GM12878 (cell line): ENCODE results near the gene LARP6. TPM values are rescaled to one million over a fixed set of nuclear protein-coding genes. Genes with fewer than 3 reads are reported as not detected.

ENCODE experiments used
- ATAC-seq: fragments of 200-7000 bp; cut with Tn5 transposase; 3 replicates; pipeline ENCODE4 v1.9.1; 2020; ENCODE audit warnings: mild to moderate bottlenecking, moderate library complexity
- BruUV-seq: library from RNA; stranded (reverse); fragments of 400-500 nt; replicated peaks from 2 replicates; lab custom pipeline; 2021; lab: Mats Ljungman, UMichigan
- CTCF ChIA-PET: fragments of 300-600 bp; sonication (Branson Sonifier 250); formaldehyde crosslinking; extraction: SDS; loops from one replicate; lab custom pipeline; 2021; ENCODE audit warnings: inconsistent platforms; lab: Yijun Ruan, JAX
- POLR2A ChIA-PET: fragments of 350-600 bp; formaldehyde crosslinking; extraction: SDS; loops from one replicate; lab custom pipeline; 2021; ENCODE audit warnings: inconsistent platforms; lab: Charles Lee
- RAD21 ChIA-PET: fragments of 300-600 bp; sonication (Branson Sonifier 250); formaldehyde crosslinking; loops from one replicate; lab custom pipeline; 2023; ENCODE audit warnings: antibody characterized with exemption; ENCODE audit not compliant: unreplicated experiment; lab: Charles Lee
- SMC1A ChIA-PET: fragments of 300-600 bp; sonication (Branson Sonifier 250); formaldehyde crosslinking; loops from one replicate; lab custom pipeline; 2023; ENCODE audit not compliant: unreplicated experiment, uncharacterized antibody; lab: Charles Lee
- DNase-seq: peaks from one replicate; pipeline ENCODE4 v3.0.0-alpha.2; 2011; ENCODE audit warnings: low read depth, low spot score
- FAIRE-seq: peaks from 3 replicates; lab custom pipeline; 2011; peaks lifted over from hg19 to GRCh38; lab: Jason Lieb, UNC
- H2AFZ ChIP-seq: 2 replicates; pipeline ENCODE4 v1.6.0; 2011; ENCODE audit warnings: low read depth, low read length, control low read depth; ENCODE audit not compliant: control insufficient read depth
- H3K27ac ChIP-seq: 2 replicates; pipeline ENCODE4 v1.5.1; 2011; ENCODE audit warnings: control low read depth; ENCODE audit not compliant: control insufficient read depth, insufficient read depth
- H3K27me3 ChIP-seq, 2 experiments: replicated peaks in 1 of 2; 2 replicates each; pipeline versions ENCODE4 v1.6.0 to v1.6.1; 2011; ENCODE audit warnings: low read length in 1 of 2; ENCODE audit not compliant: control insufficient read depth in 2 of 2, insufficient read depth in 2 of 2
- H3K36me3 ChIP-seq, 2 experiments: 2 replicates each; pipeline ENCODE4 v1.5.1; 2011; ENCODE audit warnings: low read length in 1 of 2; ENCODE audit not compliant: control insufficient read depth in 2 of 2, insufficient read depth in 2 of 2
- H3K4me1 ChIP-seq: 2 replicates; pipeline ENCODE4 v1.6.1; 2011; ENCODE audit warnings: mild to moderate bottlenecking, low read length, moderate library complexity, mixed read lengths; ENCODE audit not compliant: control insufficient read depth, insufficient read depth
- H3K4me2 ChIP-seq: 2 replicates; pipeline ENCODE4 v1.6.0; 2011; ENCODE audit warnings: control low read depth; ENCODE audit not compliant: control insufficient read depth, insufficient read depth
- H3K4me3 ChIP-seq: fragments of 200-600 bp; sonication (generic); 2 replicates; pipeline ENCODE4 v1.5.1; 2016
- H3K79me2 ChIP-seq: 2 replicates; pipeline ENCODE4 v1.6.0; 2011; ENCODE audit warnings: low read length; ENCODE audit not compliant: control insufficient read depth, insufficient read depth
- H3K9ac ChIP-seq: 2 replicates; pipeline ENCODE4 v1.8.0; 2011; ENCODE audit warnings: low read length, control low read depth, mixed read lengths; ENCODE audit not compliant: control insufficient read depth, insufficient read depth
- H3K9me3 ChIP-seq: replicated peaks from 3 replicates; pipeline ENCODE4 v1.5.1; 2011; ENCODE audit warnings: mild to moderate bottlenecking, low read length; ENCODE audit not compliant: control insufficient read depth, insufficient read depth
- H4K20me1 ChIP-seq: 2 replicates; pipeline ENCODE4 v1.6.0; 2011; ENCODE audit not compliant: control insufficient read depth, insufficient read depth
- ATF2 ChIP-seq: IDR thresholded peaks from 2 replicates; pipeline ENCODE4 v1.6.1; 2012; ENCODE audit warnings: low read length, inconsistent platforms
- CEBPB ChIP-seq, 2 experiments: fragments of 150-350 bp in 1 of 2; IDR thresholded peaks; 2 replicates each; pipeline ENCODE4 v1.6.1; 2012 to 2014; ENCODE audit warnings: low read depth in 2 of 2, low read length in 2 of 2, borderline replicate concordance in 1 of 2, inconsistent platforms in 1 of 2
- EZH2 ChIP-seq: IDR thresholded peaks from 2 replicates; pipeline ENCODE4 v1.6.1; 2012; ENCODE audit warnings: low read depth, mild to moderate bottlenecking, control low read depth, inconsistent platforms, low read length, borderline replicate concordance; ENCODE audit not compliant: control insufficient read depth
- GABPA ChIP-seq: IDR thresholded peaks from 2 replicates; pipeline ENCODE4 v1.6.1; 2014; ENCODE audit warnings: antibody characterized with exemption, low read depth, mild to moderate bottlenecking, inconsistent platforms
- LARP7 ChIP-seq: fragments of 450-650 bp; IDR thresholded peaks from 2 replicates; pipeline ENCODE4 v1.6.1; 2017; ENCODE audit warnings: mild to moderate bottlenecking
- NBN ChIP-seq: fragments of 450-650 bp; IDR thresholded peaks from 2 replicates; pipeline ENCODE4 v1.6.1; 2016
- PAX8 ChIP-seq: fragments of 450-650 bp; IDR thresholded peaks from 2 replicates; pipeline ENCODE4 v1.6.1; 2017; ENCODE audit warnings: mild to moderate bottlenecking, moderate library complexity
- SMAD1 ChIP-seq: fragments of 450-650 bp; IDR thresholded peaks from 2 replicates; pipeline ENCODE4 v1.6.1; 2018; ENCODE audit warnings: mild to moderate bottlenecking, low read depth; ENCODE audit not compliant: partially characterized antibody
- SP1 ChIP-seq: IDR thresholded peaks from one replicate; pipeline ENCODE4 v1.6.1; 2011; ENCODE audit warnings: low read depth, low read length
- ZSCAN29 ChIP-seq: fragments of 450-650 bp; IDR thresholded peaks from 2 replicates; pipeline ENCODE4 v1.6.1; 2017; ENCODE audit warnings: mild to moderate bottlenecking, moderate library complexity
- in situ Hi-C: fragments of 300-500 bp; cut with MboI; formaldehyde crosslinking; loops from 9 replicates; pipeline ENCODE4 v1.14.3; 2018; ENCODE audit warnings: mixed read lengths
- intact Hi-C: fragments of 100-400 bp; cut with micrococcal nuclease; formaldehyde crosslinking; loops from one replicate; pipeline ENCODE4 v1.14.2; 2022; ENCODE audit not compliant: unreplicated experiment
- polyA plus RNA-seq, 11 experiments: library from polyadenylated mRNA; depleted of rRNA in 4 of 11; unstranded in 6 of 11; stranded (reverse) in 5 of 11; fragments of >200 nt; fragmentation: Nextera tagmentation in 4 of 11; fragmentation: Illumina TruSeq in 1 of 11; extraction: Ambion mirVana in 4 of 11; extraction: Trizol in 1 of 11; gene quantifications; 1 replicate in 1 of 11; 2 replicates in 10 of 11; pipeline versions ENCODE4 v1.2.1 to v1.2.3, GENCODE V29; 2011 to 2016; ENCODE audit warnings: inconsistent platforms in 2 of 11, missing spikeins in 2 of 11, low read depth in 1 of 11
- total RNA-seq, 4 experiments: library from RNA; depleted of rRNA in 3 of 4; stranded (reverse); fragments of >200 nt in 3 of 4; fragmentation: Illumina TruSeq in 1 of 4; extraction: Trizol in 1 of 4; gene quantifications; 2 replicates each; pipeline versions ENCODE4 v1.2.1 to v1.2.3, GENCODE V29; 2013 to 2021
- TF ChIP-seq, protein P1 (sequence below): fragments of 450-650 bp; IDR thresholded peaks from 2 replicates; pipeline ENCODE4 v1.6.1; 2018; ENCODE audit warnings: mild to moderate bottlenecking, low read depth, moderate library complexity; ENCODE audit not compliant: partially characterized antibody

The LARP6 gene
- total and polyA plus RNA-seq, 10 of the 15 experiments (the other 5 are each of a cell fraction or from before 2014, with no cell fraction given), result 0.74 to 14.6 (median 3.9) TPM

- TF ChIP-seq LARP7, result no peak
Observed at GRCh38 chr15:70818580-70818979, 35.4 kb downstream of the LARP6 start (continued).

DNA sequence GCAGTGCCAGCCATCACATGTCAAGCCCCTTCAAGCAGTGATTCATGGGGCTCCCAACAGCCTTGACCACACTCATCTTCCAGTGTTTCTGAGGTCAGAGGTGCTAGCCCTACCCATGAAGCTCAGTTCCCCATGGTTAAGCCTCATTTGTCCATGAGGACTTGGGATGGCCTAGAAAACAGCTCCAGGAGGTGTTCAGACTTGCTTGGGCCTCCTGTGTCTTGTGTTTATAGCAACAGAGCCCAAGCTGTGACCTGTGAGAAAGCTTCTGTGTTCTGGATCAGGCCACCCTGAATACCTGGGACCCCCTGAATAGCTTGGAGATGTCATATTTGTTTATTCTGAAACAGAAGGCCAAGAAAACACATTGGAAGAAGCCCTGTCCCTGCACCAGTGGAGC lies 36.7 kb downstream of the LARP6 start:
- no peak overlapping the region for H3K27ac ChIP-seq
- in situ Hi-C loops, result no loop called here
- H3K4me2 ChIP-seq, result no peak overlapping the region
- no peaks in the 10 kb centered on the region for H3K9me3 ChIP-seq
- ChIA-PET SMC1A (no interaction called here), CTCF (no interaction called here), RAD21 (no interaction called here), POLR2A (no interaction called here)
- intact Hi-C loops, result no loop called here
- ATAC-seq (no peak), DNase-seq (no peak), FAIRE-seq (no peak)
- TF ChIP-seq EZH2, result no peak
- no peak for TF ChIP-seq SMAD1
- TF ChIP-seq, protein P1, sequence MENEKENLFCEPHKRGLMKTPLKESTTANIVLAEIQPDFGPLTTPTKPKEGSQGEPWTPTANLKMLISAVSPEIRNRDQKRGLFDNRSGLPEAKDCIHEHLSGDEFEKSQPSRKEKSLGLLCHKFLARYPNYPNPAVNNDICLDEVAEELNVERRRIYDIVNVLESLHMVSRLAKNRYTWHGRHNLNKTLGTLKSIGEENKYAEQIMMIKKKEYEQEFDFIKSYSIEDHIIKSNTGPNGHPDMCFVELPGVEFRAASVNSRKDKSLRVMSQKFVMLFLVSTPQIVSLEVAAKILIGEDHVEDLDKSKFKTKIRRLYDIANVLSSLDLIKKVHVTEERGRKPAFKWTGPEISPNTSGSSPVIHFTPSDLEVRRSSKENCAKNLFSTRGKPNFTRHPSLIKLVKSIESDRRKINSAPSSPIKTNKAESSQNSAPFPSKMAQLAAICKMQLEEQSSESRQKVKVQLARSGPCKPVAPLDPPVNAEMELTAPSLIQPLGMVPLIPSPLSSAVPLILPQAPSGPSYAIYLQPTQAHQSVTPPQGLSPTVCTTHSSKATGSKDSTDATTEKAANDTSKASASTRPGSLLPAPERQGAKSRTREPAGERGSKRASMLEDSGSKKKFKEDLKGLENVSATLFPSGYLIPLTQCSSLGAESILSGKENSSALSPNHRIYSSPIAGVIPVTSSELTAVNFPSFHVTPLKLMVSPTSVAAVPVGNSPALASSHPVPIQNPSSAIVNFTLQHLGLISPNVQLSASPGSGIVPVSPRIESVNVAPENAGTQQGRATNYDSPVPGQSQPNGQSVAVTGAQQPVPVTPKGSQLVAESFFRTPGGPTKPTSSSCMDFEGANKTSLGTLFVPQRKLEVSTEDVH, result no peak
- TF ChIP-seq CEBPB (IDR thresholded peaks at IDR 0.05; ENCODE audit: borderline replicate concordance in 1 of 2, low read depth in 2 of 2, low read length in 2 of 2), result no peak
- TF ChIP-seq ZSCAN29, result no peak
- TF ChIP-seq ATF2, result no peak
- no peak for TF ChIP-seq PAX8
- TF ChIP-seq SP1, result no peak
- no peak for TF ChIP-seq GABPA
- no peak for TF ChIP-seq NBN
- BruUV-seq, result no TSS peak
- no peaks in the 10 kb centered on the region for H3K36me3 ChIP-seq
- no peaks in the 10 kb centered on the region; a peak in 1 of 4 replicates for H3K27me3 ChIP-seq
- no peak overlapping the region for H3K4me3 ChIP-seq
- H4K20me1 ChIP-seq, result no peaks in the 10 kb centered on the region
- H3K9ac ChIP-seq, result no peak overlapping the region
- no peaks in the 10 kb centered on the region for H3K79me2 ChIP-seq
- H3K4me1 ChIP-seq, result no peaks in the 10 kb centered on the region
- H2AFZ ChIP-seq, result no peak overlapping the region
